GM19099 (cell line): Measurements from ENCODE around the gene PCBP4.

Source experiments
- POLR2A ChIP-seq: IDR thresholded peaks from 3 replicates; pipeline ENCODE4 v1.6.1; 2011; ENCODE audit warnings: low read depth; ENCODE audit not compliant: insufficient read length; ENCODE audit errors: extremely low read depth

PCBP4 gene

DNA sequence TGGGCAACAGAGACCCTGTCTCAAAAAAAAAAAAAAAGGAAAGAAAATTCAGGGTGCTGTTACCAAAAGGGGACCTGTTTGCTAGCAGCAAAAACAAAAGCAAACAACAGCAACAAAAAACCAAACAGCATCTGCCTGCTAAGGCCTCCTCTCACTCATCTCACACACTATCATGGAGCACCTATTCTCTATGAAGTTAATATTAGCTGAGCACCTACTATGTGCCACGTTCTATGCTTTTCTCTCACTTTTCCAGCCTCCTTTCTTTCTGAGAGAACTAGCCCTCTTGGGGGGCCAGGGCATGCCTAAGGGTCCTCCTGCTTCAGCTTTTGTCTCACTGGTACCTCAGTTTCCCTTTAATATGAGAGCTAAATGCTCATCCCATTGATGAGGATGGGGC, 12.5 kb downstream of the PCBP4 start:
- TF ChIP-seq POLR2A, result no peak

DNA sequence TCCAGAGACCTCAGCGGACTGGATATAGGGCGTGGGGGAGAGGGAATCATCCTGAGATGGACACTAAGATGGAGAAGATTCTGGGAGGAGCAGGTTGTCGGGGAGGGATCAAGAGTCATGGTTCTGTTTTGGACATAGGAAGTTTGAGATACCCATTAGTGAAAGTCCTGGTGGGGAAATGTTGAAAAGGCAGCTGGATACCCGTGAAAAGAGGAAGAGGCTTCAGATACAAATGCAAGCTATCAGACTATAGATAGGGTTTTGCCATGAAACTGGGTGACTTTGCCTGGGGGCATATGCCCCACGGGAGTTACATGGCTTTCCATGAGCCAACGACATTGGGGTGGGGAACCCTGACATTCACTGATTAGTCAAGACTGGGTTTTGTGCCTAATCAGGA, 13.1 kb downstream of the PCBP4 start:
- no peak for TF ChIP-seq POLR2A

DNA sequence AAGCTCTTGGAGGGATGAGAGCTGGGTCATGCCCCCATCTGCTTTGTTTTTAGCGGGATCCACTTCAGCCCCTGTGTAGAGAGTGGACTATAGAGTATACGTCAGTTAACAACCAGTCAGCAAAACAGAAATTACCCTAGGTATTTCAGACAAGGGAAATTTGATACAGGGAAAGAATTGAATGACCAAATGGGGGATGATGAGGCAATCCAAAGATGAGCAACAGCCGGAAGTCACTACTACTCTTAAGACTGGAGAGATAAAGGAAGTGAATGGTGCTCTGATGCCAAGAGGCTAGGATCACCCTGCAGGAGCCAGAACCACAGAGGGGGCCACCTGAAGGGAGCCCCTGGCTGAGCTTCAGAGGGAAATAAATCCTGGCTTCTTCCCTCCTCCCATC, 13.8 kb downstream of the PCBP4 start:
- no peak for TF ChIP-seq POLR2A

DNA sequence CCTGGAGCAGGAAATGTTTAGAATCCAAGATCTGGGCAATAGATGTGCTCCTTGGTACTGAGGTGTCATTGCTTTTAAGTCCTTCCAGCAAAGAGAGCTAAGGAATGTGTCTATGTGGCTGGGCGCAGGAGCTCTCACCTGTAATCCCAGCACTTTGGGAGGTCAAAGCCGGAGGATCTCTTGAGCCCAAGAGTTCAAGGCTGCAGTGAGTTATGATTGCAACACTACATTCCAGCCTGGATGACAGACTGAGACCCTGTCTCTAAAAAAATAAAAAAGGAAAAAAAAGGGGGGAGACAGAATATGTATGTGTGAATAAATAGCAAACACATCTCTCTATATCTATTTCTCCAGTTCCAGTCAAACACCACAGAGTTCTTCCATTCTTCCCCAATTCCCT, 16.4 kb downstream of the PCBP4 start:
- TF ChIP-seq POLR2A, result no peak

DNA sequence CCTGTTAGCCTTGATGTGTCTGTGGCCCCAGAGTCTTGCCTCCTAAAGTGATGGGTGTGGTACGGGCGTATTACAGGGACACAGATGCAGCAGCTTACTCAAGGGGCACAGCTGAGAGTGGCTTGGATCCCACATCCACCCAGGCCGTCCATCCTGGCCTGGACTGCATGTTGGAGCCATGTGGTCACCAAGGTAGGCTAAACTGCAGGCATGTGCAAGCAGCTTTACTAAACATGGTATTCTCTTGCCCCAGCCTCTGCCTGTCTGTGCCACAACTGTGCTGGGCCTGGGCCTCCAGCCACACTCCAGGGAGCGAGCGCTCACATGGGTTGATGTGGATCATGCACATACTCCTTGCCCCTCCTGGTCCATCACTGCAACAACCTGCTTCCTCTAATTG, 18.1 kb downstream of the PCBP4 start:
- TF ChIP-seq POLR2A, result no peak

DNA sequence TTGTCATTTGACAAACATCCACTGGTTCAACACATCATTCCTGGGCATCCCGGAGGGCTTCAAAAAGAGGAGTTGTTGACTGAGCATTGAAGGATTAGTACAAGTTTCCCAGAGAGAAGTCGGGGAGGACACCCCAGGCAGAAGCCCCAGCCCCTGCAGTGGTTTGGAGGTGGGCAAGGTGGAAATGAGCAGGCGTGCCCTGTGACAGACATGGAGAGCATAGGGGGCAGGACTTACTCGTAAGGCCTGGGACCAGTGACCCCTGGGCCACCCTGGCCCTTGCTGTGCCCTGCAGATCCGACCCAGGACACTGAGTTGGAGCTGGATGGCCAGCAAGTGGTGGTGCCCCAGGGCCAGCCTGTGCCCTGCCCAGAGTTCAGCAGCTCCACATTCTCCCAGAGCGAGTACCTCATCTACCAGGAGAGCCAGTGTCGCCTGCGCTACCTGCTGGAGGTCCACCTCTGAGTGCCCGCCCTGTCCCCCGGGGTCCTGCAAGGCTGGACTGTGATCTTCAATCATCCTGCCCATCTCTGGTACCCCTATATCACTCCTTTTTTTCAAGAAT, 19.2 kb downstream of the PCBP4 start:
- no peak for TF ChIP-seq POLR2A

DNA sequence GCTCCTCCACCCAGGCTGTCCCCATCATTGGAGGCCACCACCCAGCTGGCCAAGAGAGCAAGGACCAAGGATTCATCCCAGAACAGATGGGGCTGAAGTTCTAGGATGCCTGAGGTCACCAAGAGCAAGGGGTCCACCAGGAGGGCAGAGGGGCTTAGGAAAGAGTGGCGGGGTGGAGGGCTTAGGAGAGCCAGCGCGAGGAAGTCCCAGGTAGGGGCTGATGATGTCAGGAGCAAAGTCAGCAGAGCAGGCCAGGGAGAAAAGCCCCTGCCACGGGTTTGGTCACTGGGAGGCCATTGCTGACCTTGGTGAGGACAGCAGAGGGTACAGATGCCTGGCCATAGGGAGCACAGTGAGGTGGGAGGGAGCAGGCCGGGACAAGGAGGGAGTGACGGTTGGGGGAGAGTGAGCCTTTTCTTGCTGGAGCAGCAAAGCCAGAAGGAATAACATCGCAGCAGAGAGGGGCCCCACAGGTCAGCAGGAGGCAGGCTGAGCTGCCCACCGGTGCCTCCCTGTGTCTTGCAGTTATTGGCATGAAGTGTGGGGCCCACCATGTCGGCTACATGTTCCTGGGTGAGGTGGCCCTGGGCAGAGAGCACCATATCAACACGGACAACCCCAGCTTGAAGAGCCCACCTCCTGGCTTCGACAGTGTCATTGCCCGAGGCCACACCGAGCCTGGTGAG, 19.9 kb downstream of the PCBP4 start:
- TF ChIP-seq POLR2A, result no peak

DNA sequence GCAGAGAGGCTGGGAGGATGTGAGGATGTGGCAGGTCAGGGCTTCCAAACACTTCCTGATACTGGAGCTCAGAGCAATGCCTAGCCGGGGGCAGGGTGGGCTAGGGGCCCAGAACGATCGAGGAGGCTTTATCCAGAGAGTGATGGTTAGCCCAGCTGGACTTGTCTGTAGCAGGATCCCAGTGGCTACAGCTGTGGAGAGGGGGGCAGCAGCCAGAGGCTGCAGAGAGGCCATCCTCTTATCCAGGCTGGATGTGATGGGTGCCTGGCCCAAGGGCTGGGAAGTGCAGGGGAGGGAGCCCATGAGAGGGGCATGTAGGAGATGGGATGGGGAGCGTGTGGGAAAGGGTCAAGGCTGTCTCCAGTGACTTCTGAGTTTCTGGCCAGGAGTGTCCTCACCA, 20.5 kb downstream of the PCBP4 start:
- TF ChIP-seq POLR2A, result no peak

DNA sequence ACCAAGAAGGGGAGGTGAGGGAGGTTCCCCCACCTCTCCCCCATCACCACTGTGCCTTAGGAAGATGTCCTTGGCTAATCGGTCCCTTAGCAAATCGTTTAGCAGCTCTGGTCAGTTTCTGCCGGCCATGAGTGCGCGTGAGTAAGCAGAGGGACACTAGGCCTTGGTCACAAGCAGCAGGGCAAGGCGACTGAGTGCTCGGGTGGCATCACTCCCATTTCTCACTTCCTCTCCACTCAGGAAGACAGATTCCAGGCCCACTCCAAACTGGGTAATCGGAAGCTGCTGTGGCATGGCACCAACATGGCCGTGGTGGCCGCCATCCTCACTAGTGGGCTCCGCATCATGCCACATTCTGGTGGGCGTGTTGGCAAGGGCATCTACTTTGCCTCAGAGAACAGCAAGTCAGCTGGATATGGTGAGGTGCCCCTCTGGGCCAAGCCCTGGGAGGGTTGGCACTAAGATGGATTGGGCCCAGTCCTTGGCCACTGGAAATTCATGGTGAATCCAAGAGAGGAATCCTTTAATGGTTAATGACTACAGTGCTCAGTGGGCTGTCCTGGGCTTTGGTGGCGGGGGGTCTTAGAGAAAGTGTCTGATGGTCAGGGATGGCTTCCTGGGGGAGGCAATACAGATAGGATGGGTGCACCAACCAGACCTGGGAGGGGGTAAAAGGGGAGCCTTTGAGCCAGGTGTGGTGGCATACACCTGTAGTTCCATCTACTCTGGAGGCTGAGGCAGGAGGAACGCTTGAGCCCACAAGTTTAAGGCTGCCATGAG, 21.1 kb downstream of the PCBP4 start:
- TF ChIP-seq POLR2A, result no peak

DNA sequence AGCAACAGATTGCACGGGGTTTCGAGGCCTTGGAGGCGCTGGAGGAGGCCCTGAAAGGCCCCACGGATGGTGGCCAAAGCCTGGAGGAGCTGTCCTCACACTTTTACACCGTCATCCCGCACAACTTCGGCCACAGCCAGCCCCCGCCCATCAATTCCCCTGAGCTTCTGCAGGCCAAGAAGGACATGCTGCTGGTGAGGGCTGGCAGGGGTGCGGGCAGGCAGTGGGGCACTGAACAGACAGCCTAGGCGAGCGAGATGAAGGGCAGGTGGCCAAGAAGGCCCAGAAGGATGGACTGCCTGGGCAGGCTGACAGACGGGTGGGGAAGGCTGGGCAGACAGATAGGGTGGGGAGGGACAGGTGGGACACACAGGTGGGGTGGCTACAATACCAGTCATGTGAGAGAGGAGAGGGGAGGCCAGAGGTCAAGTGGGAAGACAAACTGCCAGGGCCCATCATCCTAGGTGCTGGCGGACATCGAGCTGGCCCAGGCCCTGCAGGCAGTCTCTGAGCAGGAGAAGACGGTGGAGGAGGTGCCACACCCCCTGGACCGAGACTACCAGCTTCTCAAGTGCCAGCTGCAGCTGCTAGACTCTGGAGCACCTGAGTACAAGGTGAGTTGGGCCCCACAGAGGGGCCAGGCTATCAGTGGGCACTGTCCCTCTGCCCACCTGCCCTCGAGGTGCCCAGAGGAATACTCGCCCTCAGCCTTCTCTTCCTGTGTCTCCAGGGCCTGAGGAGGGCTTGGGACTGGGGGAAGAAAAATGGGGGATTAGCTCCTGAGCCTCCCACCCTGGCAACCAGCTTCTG, 22.0 kb downstream of the PCBP4 start:
- TF ChIP-seq POLR2A, result no peak

DNA sequence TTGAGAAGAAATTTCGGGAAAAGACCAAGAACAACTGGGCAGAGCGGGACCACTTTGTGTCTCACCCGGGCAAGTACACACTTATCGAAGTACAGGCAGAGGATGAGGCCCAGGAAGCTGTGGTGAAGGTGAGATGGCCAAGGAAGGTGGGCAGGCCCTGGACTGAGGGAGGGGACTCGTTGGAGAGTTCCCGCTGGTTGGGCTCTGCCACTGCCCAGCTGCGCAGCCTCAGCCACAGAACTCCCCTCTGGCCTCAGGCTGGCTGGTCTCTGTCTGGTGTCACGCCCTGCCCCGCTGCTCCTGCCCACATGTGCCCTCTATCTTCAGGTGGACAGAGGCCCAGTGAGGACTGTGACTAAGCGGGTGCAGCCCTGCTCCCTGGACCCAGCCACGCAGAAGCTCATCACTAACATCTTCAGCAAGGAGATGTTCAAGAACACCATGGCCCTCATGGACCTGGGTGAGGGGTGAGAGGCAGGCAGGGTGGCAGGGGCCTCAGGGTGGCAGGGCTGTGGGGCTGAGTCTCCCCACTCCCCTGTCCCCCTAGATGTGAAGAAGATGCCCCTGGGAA, 22.7 kb downstream of the PCBP4 start:
- no peak for TF ChIP-seq POLR2A

DNA sequence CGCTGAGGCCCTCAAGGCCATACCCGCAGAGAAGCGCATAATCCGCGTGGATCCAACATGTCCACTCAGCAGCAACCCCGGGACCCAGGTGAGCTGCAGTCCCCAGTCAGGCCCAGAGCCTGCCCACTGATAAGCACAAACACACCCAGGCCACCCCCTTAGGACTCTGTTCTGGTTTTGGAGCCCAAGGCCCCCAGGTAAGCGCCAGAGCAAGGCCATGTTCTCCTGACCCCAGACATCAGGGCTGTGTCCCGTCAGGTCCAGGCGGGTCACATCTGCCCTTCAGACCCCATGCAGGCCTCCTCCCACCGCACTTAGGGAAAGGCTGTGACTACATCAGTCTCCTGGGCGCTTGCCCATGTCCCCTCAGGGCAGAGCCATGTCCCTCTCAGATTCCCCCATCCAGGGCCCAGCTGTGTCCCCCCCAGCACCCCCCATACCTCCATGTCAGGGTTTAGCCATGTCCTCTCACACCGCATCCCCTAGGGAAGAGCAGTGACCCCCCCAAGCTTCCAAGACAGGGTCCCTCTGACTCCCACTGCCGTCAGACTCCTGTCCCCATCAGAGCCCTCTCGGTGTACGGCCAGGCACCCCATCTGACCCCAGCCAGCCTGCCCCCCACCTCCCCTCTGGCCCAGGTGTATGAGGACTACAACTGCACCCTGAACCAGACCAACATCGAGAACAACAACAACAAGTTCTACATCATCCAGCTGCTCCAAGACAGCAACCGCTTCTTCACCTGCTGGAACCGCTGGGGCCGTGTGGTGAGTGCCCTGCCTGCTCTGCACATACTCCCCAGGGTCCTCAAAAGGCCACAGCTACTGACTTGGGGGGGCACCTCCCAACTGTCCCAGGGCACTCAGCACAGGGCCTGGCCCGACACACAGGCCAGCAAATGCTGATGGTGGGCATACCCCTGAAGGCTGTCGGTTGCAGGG, 23.5 kb downstream of the PCBP4 start:
- no peak for TF ChIP-seq POLR2A

DNA sequence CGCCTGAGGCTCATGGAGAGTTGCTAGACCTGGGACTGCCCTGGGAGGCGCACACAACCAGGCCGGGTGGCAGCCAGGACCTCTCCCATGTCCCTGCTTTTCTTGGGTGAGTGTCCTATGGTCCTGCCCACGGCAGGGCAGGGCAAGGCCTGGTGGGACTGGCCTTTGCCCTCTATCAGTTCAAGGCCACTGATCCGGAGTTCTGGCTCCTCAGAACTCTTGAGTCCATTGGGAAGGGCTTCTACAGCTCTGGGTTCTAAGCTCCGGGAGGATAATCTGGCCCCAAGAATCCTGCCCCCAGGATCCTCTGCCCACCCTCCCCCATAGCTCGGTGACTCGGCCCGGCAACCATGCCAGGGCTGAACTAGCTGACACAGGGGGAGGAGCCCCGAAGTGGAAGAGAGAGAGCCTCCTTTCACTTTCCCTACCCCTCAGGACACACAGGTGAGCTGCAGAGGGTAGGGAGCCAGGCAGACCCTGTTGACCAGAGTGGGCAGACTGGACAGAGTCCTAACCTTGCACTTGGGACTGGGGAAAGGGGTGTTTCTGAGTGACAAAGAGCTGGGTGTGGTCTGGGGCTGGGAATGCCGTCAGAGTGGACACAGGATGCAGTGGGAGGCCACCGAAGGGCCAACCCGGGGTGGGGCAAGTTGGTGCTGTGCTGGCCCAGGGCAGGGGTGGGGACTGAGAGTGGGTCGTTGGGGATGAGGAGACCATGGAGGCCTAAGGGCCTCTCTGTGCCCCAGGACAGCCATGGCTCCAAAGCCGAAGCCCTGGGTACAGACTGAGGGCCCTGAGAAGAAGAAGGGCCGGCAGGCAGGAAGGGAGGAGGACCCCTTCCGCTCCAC, 24.4 kb downstream of the PCBP4 start:
- TF ChIP-seq POLR2A, result peak; percentile 49

DNA sequence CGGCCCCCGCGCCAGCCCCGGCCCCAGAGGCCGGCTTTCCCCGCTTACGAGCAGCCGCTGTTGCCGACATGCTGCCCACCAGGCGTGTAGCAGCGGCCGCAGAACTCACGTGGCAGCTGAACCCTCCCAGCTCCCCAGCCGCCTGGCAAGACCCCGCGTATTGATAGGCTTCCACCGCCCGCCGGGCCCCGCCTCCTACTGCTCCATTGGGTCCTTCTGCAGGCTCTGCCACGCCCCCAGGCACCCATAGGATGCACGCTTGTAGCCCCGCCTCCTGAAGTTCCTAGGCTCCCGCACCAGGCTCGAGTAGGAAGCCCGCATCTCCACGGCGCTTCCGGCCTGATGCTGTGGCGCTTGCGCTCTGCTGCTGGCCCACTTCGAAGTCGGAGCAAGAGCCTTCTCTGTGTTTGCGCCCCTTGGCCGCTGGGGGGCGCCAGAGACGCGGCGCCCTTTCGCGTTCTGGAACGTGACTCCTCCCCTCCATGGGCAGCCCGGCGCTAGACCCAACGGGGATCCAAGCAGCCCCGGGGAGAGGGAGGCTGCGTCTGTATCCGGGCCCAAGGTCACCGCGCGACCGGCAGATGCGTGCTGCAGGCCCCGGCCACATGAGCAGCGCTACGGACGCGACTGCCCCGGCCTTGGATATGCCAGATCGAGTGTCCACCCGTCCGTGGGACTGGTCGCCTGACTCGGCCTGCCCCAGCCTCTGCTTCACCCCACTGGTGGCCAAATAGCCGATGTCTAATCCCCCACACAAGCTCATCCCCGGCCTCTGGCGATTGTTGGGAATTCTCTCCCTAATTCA, 25.3 kb downstream of the PCBP4 start, which contains the start of the genes PARP3 and RRP9:
PARP3 (plus strand) TSS at position 566 of the 805 bp plus-strand sequence. CDS start 993 bp downstream, outside the sequence.
RRP9 (minus strand) TSS at position 107 of the 805 bp plus-strand sequence; CDS start at position 70, 37 bp downstream.
- peak; percentile 69 for TF ChIP-seq POLR2A
